WTC11 (cell line): ENCODE results near the gene ZNF341. TPM values are rescaled to one million over a fixed set of nuclear protein-coding genes. Genes with fewer than 3 reads are reported as not detected.

ENCODE experiments used
- ATAC-seq: fragments of 200-7000 bp; cut with Tn5 transposase; 2 replicates; pipeline ENCODE4 v1.10.0; 2021; ENCODE audit warnings: mild to moderate bottlenecking, moderate library complexity
- CTCF ChIA-PET: fragments of 300-600 bp; sonication (Branson Sonifier 250); formaldehyde crosslinking; loops from one replicate; lab custom pipeline; 2021; ENCODE audit warnings: antibody characterized with exemption; lab: Charles Lee
- POLR2A ChIA-PET: fragments of 350-600 bp; sonication (Branson Sonifier 250); formaldehyde crosslinking; loops from one replicate; lab custom pipeline; 2021; ENCODE audit warnings: antibody characterized with exemption; lab: Charles Lee
- DNase-seq: peaks from one replicate; pipeline ENCODE4 v3.0.0; 2021; ENCODE audit warnings: low spot score
- H3K27ac Mint-ChIP-seq: 2 replicates; pipeline ENCODE4 v1.8.0; 2021; ENCODE audit warnings: mixed read lengths
- H3K27me3 Mint-ChIP-seq: 2 replicates; pipeline ENCODE4 v1.8.0; 2021; ENCODE audit warnings: low read depth, mild to moderate bottlenecking, moderate library complexity, mixed read lengths
- H3K36me3 Mint-ChIP-seq: 2 replicates; pipeline ENCODE4 v1.8.0; 2021; ENCODE audit warnings: mixed read lengths
- H3K4me1 Mint-ChIP-seq: 2 replicates; pipeline ENCODE4 v1.8.0; 2022; ENCODE audit warnings: mixed read lengths
- H3K4me3 Mint-ChIP-seq: 2 replicates; pipeline ENCODE4 v1.8.0; 2021; ENCODE audit warnings: mild to moderate bottlenecking, moderate library complexity, mixed read lengths
- H3K9me3 Mint-ChIP-seq: 2 replicates; pipeline ENCODE4 v1.8.0; 2021; ENCODE audit warnings: mixed read lengths
- AFF4 ChIP-seq: sonication (generic); formaldehyde crosslinking; IDR thresholded peaks from 2 replicates; pipeline ENCODE4 v1.8.1; 2023; ENCODE audit warnings: mild to moderate bottlenecking, missing genetic modification reagents, borderline replicate concordance
- FOXK1 ChIP-seq: sonication (generic); formaldehyde crosslinking; IDR thresholded peaks from 2 replicates; pipeline ENCODE4 v1.8.0; 2022; ENCODE audit warnings: mild to moderate bottlenecking, moderate library complexity, missing genetic modification reagents
- JAZF1 ChIP-seq: fragments of 250-450 bp; sonication (Bioruptor Pico); IDR thresholded peaks from 2 replicates; pipeline ENCODE4 v1.9.0; 2021; ENCODE audit warnings: moderate library complexity, mild to moderate bottlenecking, inconsistent platforms
- JUN ChIP-seq: sonication (generic); formaldehyde crosslinking; IDR thresholded peaks from 2 replicates; pipeline ENCODE4 v1.8.0; 2023; ENCODE audit warnings: mild to moderate bottlenecking, missing genetic modification reagents
- NFATC4 ChIP-seq: fragments of 250-450 bp; sonication (Bioruptor Pico); IDR thresholded peaks from 2 replicates; pipeline ENCODE4 v1.9.0; 2021; ENCODE audit warnings: mild to moderate bottlenecking
- NR1H2 ChIP-seq: sonication (generic); formaldehyde crosslinking; IDR thresholded peaks from 2 replicates; pipeline ENCODE4 v1.9.0; 2021; ENCODE audit warnings: mild to moderate bottlenecking, moderate library complexity, missing genetic modification reagents
- NR2C2 ChIP-seq: sonication (generic); formaldehyde crosslinking; IDR thresholded peaks from 2 replicates; pipeline ENCODE4 v1.8.0; 2022; ENCODE audit warnings: mild to moderate bottlenecking, missing genetic modification reagents
- NR3C1 ChIP-seq: sonication (generic); formaldehyde crosslinking; conservative IDR thresholded peaks from 2 replicates; pipeline ENCODE4 v1.8.1; 2023; ENCODE audit warnings: low read depth, mild to moderate bottlenecking, missing genetic modification reagents
- OVOL2 ChIP-seq: fragments of 250-450 bp; sonication (Bioruptor Pico); IDR thresholded peaks from 2 replicates; pipeline ENCODE4 v1.9.0; 2021; ENCODE audit warnings: mild to moderate bottlenecking, borderline replicate concordance
- TEAD1 ChIP-seq: sonication (generic); formaldehyde crosslinking; IDR thresholded peaks from 2 replicates; pipeline ENCODE4 v1.8.0; 2022; ENCODE audit warnings: mild to moderate bottlenecking, missing genetic modification reagents
- ZNF138 ChIP-seq: sonication (generic); formaldehyde crosslinking; conservative IDR thresholded peaks from 2 replicates; pipeline ENCODE4 v1.8.1; 2022; ENCODE audit warnings: mild to moderate bottlenecking, moderate library complexity, missing genetic modification reagents
- ZNF232 ChIP-seq: sonication (generic); formaldehyde crosslinking; IDR thresholded peaks from 2 replicates; pipeline ENCODE4 v1.8.0; 2022; ENCODE audit warnings: mild to moderate bottlenecking, missing genetic modification reagents
- ZNF425 ChIP-seq: fragments of 250-450 bp; sonication (Bioruptor Pico); conservative IDR thresholded peaks from 2 replicates; pipeline ENCODE4 v1.9.0; 2021; ENCODE audit warnings: mild to moderate bottlenecking
- total RNA-seq: library from RNA; stranded (reverse); gene quantifications from 3 replicates; pipeline ENCODE4 v1.2.3, GENCODE V29; 2021
- TF ChIP-seq, protein P1 (sequence below): sonication (generic); formaldehyde crosslinking; IDR thresholded peaks from 2 replicates; pipeline ENCODE4 v1.8.1; 2023; ENCODE audit warnings: mild to moderate bottlenecking, moderate library complexity, missing genetic modification reagents
- TF ChIP-seq, protein P2 (sequence below): sonication (generic); formaldehyde crosslinking; IDR thresholded peaks from 2 replicates; pipeline ENCODE4 v1.8.0; 2022; ENCODE audit warnings: missing genetic modification reagents
- TF ChIP-seq, protein P3 (sequence below): sonication (generic); formaldehyde crosslinking; conservative IDR thresholded peaks from 2 replicates; pipeline ENCODE4 v1.8.1; 2022; ENCODE audit warnings: mild to moderate bottlenecking, missing genetic modification reagents
- TF ChIP-seq, protein P4 (sequence below): sonication (generic); formaldehyde crosslinking; IDR thresholded peaks from 2 replicates; pipeline ENCODE4 v1.8.1; 2022; ENCODE audit warnings: missing genetic modification reagents, borderline replicate concordance

Gene ZNF341
- total RNA-seq, 1 experiment from 2014 or later, result 9.6 TPM

- TF ChIP-seq AFF4 (CRISPR knock-in tag) (no peak), NR3C1 (CRISPR knock-in tag) (no peak), ZNF232 (CRISPR knock-in tag) (no peak), ZNF138 (CRISPR knock-in tag) (no peak), OVOL2 (no peak)
- TF ChIP-seq, protein P1, sequence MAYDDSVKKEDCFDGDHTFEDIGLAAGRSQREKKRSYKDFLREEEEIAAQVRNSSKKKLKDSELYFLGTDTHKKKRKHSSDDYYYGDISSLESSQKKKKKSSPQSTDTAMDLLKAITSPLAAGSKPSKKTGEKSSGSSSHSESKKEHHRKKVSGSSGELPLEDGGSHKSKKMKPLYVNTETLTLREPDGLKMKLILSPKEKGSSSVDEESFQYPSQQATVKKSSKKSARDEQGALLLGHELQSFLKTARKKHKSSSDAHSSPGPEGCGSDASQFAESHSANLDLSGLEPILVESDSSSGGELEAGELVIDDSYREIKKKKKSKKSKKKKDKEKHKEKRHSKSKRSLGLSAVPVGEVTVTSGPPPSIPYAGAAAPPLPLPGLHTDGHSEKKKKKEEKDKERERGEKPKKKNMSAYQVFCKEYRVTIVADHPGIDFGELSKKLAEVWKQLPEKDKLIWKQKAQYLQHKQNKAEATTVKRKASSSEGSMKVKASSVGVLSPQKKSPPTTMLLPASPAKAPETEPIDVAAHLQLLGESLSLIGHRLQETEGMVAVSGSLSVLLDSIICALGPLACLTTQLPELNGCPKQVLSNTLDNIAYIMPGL, result no peak
- TF ChIP-seq, protein P2, sequence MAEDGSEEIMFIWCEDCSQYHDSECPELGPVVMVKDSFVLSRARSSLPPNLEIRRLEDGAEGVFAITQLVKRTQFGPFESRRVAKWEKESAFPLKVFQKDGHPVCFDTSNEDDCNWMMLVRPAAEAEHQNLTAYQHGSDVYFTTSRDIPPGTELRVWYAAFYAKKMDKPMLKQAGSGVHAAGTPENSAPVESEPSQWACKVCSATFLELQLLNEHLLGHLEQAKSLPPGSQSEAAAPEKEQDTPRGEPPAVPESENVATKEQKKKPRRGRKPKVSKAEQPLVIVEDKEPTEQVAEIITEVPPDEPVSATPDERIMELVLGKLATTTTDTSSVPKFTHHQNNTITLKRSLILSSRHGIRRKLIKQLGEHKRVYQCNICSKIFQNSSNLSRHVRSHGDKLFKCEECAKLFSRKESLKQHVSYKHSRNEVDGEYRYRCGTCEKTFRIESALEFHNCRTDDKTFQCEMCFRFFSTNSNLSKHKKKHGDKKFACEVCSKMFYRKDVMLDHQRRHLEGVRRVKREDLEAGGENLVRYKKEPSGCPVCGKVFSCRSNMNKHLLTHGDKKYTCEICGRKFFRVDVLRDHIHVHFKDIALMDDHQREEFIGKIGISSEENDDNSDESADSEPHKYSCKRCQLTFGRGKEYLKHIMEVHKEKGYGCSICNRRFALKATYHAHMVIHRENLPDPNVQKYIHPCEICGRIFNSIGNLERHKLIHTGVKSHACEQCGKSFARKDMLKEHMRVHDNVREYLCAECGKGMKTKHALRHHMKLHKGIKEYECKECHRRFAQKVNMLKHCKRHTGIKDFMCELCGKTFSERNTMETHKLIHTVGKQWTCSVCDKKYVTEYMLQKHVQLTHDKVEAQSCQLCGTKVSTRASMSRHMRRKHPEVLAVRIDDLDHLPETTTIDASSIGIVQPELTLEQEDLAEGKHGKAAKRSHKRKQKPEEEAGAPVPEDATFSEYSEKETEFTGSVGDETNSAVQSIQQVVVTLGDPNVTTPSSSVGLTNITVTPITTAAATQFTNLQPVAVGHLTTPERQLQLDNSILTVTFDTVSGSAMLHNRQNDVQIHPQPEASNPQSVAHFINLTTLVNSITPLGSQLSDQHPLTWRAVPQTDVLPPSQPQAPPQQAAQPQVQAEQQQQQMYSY, result no peak
These were observed 25.2 kb downstream of the ZNF341 start (continued) for GRCh38 chr20:33757046-33757445.

- POLR2A ChIA-PET, result no interaction called here
- H3K9me3 Mint-ChIP-seq, result peaks cover 6% of the 10 kb centered on the region
- peaks cover 7% of the 10 kb centered on the region for H3K4me1 Mint-ChIP-seq
- CTCF ChIA-PET, result no interaction called here
- peaks cover 27% of the 10 kb centered on the region for H3K36me3 Mint-ChIP-seq
- ATAC-seq (no peak), DNase-seq (no peak)
- no peaks in the 10 kb centered on the region for H3K27me3 Mint-ChIP-seq
- no peak overlapping the region for H3K4me3 Mint-ChIP-seq
- H3K27ac Mint-ChIP-seq, result no peak overlapping the region
- TF ChIP-seq, protein P2, result no peak
- no peak for TF ChIP-seq NR1H2 (CRISPR knock-in tag)
- no peak for TF ChIP-seq JUN (CRISPR knock-in tag)
- TF ChIP-seq, protein P3, sequence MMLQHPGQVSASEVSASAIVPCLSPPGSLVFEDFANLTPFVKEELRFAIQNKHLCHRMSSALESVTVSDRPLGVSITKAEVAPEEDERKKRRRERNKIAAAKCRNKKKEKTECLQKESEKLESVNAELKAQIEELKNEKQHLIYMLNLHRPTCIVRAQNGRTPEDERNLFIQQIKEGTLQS (CRISPR knock-in tag), result no peak
- TF ChIP-seq NR2C2 (CRISPR knock-in tag), result no peak
- TF ChIP-seq, protein P1, result no peak
- TF ChIP-seq ZNF425, result no peak
- no peak for TF ChIP-seq JAZF1 (CRISPR knock-in tag)
- TF ChIP-seq FOXK1 (CRISPR knock-in tag), result no peak
- TF ChIP-seq OVOL2, result no peak
- TF ChIP-seq NFATC4 (CRISPR knock-in tag), result no peak
- TF ChIP-seq, protein P4, sequence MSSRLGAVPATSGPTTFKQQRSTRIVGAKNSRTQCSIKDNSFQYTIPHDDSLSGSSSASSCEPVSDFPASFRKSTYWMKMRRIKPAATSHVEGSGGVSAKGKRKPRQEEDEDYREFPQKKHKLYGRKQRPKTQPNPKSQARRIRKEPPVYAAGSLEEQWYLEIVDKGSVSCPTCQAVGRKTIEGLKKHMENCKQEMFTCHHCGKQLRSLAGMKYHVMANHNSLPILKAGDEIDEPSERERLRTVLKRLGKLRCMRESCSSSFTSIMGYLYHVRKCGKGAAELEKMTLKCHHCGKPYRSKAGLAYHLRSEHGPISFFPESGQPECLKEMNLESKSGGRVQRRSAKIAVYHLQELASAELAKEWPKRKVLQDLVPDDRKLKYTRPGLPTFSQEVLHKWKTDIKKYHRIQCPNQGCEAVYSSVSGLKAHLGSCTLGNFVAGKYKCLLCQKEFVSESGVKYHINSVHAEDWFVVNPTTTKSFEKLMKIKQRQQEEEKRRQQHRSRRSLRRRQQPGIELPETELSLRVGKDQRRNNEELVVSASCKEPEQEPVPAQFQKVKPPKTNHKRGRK (CRISPR knock-in tag), result no peak
- no peak for TF ChIP-seq TEAD1 (CRISPR knock-in tag)
These were observed 25.7 kb downstream of the ZNF341 start for GRCh38 chr20:33757458-33757857.
